Osteoblast (primary cell): ENCODE results near the gene LMNTD2. TPM values are rescaled to one million over a fixed set of nuclear protein-coding genes. Genes with fewer than 3 reads are reported as not detected.

Experiments used
- DNase-seq: peaks from one replicate; pipeline ENCODE4 v3.0.0; 2011; ENCODE audit warnings: low spot score, mixed read lengths; ENCODE audit not compliant: insufficient read length; ENCODE audit errors: missing footprints
- H2AFZ ChIP-seq: 2 replicates; pipeline ENCODE4 v1.6.0; 2011; ENCODE audit warnings: mild to moderate bottlenecking, low read length
- H3K27ac ChIP-seq: 2 replicates; pipeline ENCODE4 v1.5.1; 2011; ENCODE audit warnings: mild to moderate bottlenecking, low read depth, low read length, moderate library complexity
- H3K27me3 ChIP-seq: 2 replicates; pipeline ENCODE4 v1.6.0; 2012; ENCODE audit warnings: mild to moderate bottlenecking, control low read depth, inconsistent platforms, low read length, moderate library complexity; ENCODE audit not compliant: insufficient read depth
- H3K36me3 ChIP-seq: 2 replicates; pipeline ENCODE4 v1.5.1; 2011; ENCODE audit warnings: mild to moderate bottlenecking, low read length, control low read depth, moderate library complexity; ENCODE audit not compliant: insufficient read depth
- H3K4me1 ChIP-seq: 2 replicates; pipeline ENCODE4 v1.5.1; 2011; ENCODE audit warnings: mild to moderate bottlenecking, low read length, control low read depth, moderate library complexity; ENCODE audit not compliant: insufficient read depth
- H3K4me2 ChIP-seq: 2 replicates; pipeline ENCODE4 v1.6.0; 2011; ENCODE audit warnings: mild to moderate bottlenecking, low read length; ENCODE audit not compliant: insufficient read depth
- H3K4me3 ChIP-seq: fragments of 200-600 bp; sonication (generic); 3 replicates; pipeline ENCODE4 v1.5.1; 2012; ENCODE audit warnings: mild to moderate bottlenecking, low read length, inconsistent platforms; ENCODE audit not compliant: insufficient read depth
- H3K79me2 ChIP-seq: 2 replicates; pipeline ENCODE4 v1.6.0; 2012; ENCODE audit warnings: mild to moderate bottlenecking, low read length, control low read depth, inconsistent platforms; ENCODE audit not compliant: insufficient read depth
- H3K9me3 ChIP-seq: 2 replicates; pipeline ENCODE4 v1.5.1; 2011; ENCODE audit warnings: low read depth, low read length, control low read depth
- H4K20me1 ChIP-seq: 2 replicates; pipeline ENCODE4 v1.6.0; 2012; ENCODE audit warnings: mild to moderate bottlenecking, low read length, control low read depth; ENCODE audit not compliant: insufficient read depth
- CTCF ChIP-seq: IDR thresholded peaks from 2 replicates; pipeline ENCODE4 v1.5.1; 2011; ENCODE audit warnings: mild to moderate bottlenecking, low read depth, low read length, moderate library complexity; ENCODE audit errors: extremely low read depth
- total RNA-seq: library from RNA; depleted of rRNA; stranded (reverse); fragments of >200 nt; gene quantifications from 2 replicates; pipeline ENCODE4 v1.2.3, GENCODE V29; 2012

The LMNTD2 gene
- total RNA-seq, 1 donor: 0.36 TPM

DNA sequence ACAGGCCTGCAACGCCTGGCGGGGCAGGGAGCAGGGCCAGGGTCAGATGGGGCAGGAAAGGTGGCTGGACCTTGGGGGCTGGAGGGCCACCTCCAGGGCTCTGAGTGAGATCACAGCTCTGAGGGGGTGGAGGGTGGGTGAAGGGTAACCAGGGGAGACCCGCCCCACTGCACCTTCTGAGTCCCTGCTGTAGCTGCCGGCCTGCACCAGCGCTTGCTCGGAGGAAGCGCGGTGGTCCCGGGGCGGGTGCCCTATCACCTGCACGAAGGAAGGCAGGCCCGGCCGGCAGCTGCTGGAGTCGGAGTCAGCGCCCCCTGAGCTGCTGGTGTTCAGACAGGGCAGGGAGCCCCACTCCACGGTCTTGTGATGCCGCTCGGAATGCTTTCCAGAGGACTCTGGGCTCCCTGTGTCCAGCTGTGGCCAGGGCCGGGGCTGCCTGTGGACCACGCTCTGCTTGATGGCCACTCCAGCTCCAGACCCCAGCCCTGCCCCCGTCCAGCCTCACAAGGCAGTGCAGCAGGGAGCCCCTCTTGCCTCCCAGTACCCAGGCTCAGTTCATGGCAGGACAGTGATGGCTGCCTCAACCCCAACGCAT is 3.8 kb downstream of the LMNTD2 start:
- peak; percentile 82 for DNase-seq
- Histone ChIP-seq H4K20me1 (peaks cover 2% of the 10 kb centered on the region), H3K79me2 (no peaks in the 10 kb centered on the region), H3K4me3 (no peak overlapping the region), H2AFZ (no peak overlapping the region), H3K27ac (no peak overlapping the region), H3K4me1 (peaks cover 8% of the 10 kb centered on the region), H3K9me3 (no peaks in the 10 kb centered on the region), H3K4me2 (no peak overlapping the region), H3K27me3 (peaks cover 45% of the 10 kb centered on the region), H3K36me3 (no peaks in the 10 kb centered on the region)
- no peak for TF ChIP-seq CTCF

- Histone ChIP-seq H2AFZ (no peak overlapping the region), H3K27ac (no peak overlapping the region), H3K79me2 (no peaks in the 10 kb centered on the region), H3K4me2 (no peak overlapping the region), H3K9me3 (no peaks in the 10 kb centered on the region), H3K36me3 (no peaks in the 10 kb centered on the region), H3K4me1 (peaks cover 4% of the 10 kb centered on the region), H4K20me1 (no peaks in the 10 kb centered on the region), H3K4me3 (no peak overlapping the region), H3K27me3 (peaks cover 45% of the 10 kb centered on the region)
- DNase-seq: peak; percentile 89
- TF ChIP-seq CTCF: no peak
These were observed 4.5 kb downstream of the LMNTD2 start for GRCh38 chr11:555780-556661.

GRCh38 chr11:555227-555779 is 5.2 kb downstream of the LMNTD2 start:
- peaks cover 2% of the 10 kb centered on the region for H3K4me1 ChIP-seq
- no peaks in the 10 kb centered on the region for H3K9me3 ChIP-seq
- H3K36me3 ChIP-seq: no peaks in the 10 kb centered on the region
- H2AFZ ChIP-seq: no peak overlapping the region
- H3K27ac ChIP-seq: no peak overlapping the region
- H4K20me1 ChIP-seq: no peaks in the 10 kb centered on the region
- no peak for DNase-seq
- TF ChIP-seq CTCF: no peak
- H3K79me2 ChIP-seq: no peaks in the 10 kb centered on the region
- no peak overlapping the region for H3K4me2 ChIP-seq
- peaks cover 45% of the 10 kb centered on the region for H3K27me3 ChIP-seq
- H3K4me3 ChIP-seq: no peak overlapping the region
